Neural progenitor cell (in vitro differentiated cells): ENCODE data around the gene TMBIM4. TPM values are rescaled to one million over a fixed set of nuclear protein-coding genes. Genes with fewer than 3 reads are reported as not detected.

ENCODE experiments used
- DNase-seq: peaks from one replicate; pipeline ENCODE4 v3.0.0-alpha.2; 2016; ENCODE audit warnings: low spot score
- H2AFZ ChIP-seq: fragments of 200-600 bp; sonication (generic); replicated peaks from 2 replicates; pipeline ENCODE4 v1.6.1; 2016; ENCODE audit warnings: antibody characterized with exemption
- H3F3A ChIP-seq: fragments of 200-600 bp; sonication (generic); 2 replicates; pipeline ENCODE4 v1.6.1; 2016; ENCODE audit warnings: antibody characterized with exemption, low read depth
- H3K27ac ChIP-seq: fragments of 200-600 bp; sonication (generic); 2 replicates; pipeline ENCODE4 v1.5.1; 2016; ENCODE audit warnings: mild to moderate bottlenecking
- H3K27me3 ChIP-seq: fragments of 200-600 bp; sonication (generic); 2 replicates; pipeline ENCODE4 v1.6.1; 2016; ENCODE audit warnings: mild to moderate bottlenecking, moderate library complexity
- H3K36me3 ChIP-seq: fragments of 200-600 bp; sonication (generic); 2 replicates; pipeline ENCODE4 v1.5.1; 2016
- H3K4me1 ChIP-seq: fragments of 200-600 bp; sonication (generic); 2 replicates; pipeline ENCODE4 v1.6.1; 2016; ENCODE audit warnings: mixed run types
- H3K4me2 ChIP-seq: fragments of 200-600 bp; sonication (generic); 2 replicates; pipeline ENCODE4 v1.6.1; 2016
- H3K4me3 ChIP-seq: fragments of 200-600 bp; sonication (generic); 2 replicates; pipeline ENCODE4 v1.5.1; 2016
- H3K79me2 ChIP-seq: fragments of 200-600 bp; sonication (generic); 2 replicates; pipeline ENCODE4 v1.6.1; 2016; ENCODE audit warnings: low read depth
- H3K9ac ChIP-seq: fragments of 200-600 bp; sonication (generic); 2 replicates; pipeline ENCODE4 v1.6.1; 2016
- H3K9me3 ChIP-seq: fragments of 200-600 bp; sonication (generic); 2 replicates; pipeline ENCODE4 v1.5.1; 2016; ENCODE audit warnings: low read depth
- H4K20me1 ChIP-seq: fragments of 200-600 bp; sonication (generic); 2 replicates; pipeline ENCODE4 v1.6.1; 2016; ENCODE audit warnings: low read depth
- H3K27ac Mint-ChIP-seq: 3 replicates; pipeline ENCODE4 v1.8.0; 2021; ENCODE audit warnings: mixed read lengths
- H3K27me3 Mint-ChIP-seq: 2 replicates; pipeline ENCODE4 v1.8.0; 2022; ENCODE audit warnings: low read depth, mild to moderate bottlenecking, inconsistent platforms, moderate library complexity, mixed read lengths; ENCODE audit not compliant: insufficient read depth
- H3K36me3 Mint-ChIP-seq: 3 replicates; pipeline ENCODE4 v1.8.0; 2021; ENCODE audit warnings: mixed read lengths
- H3K4me1 Mint-ChIP-seq: 3 replicates; pipeline ENCODE4 v1.8.0; 2021; ENCODE audit warnings: mixed read lengths
- H3K4me3 Mint-ChIP-seq: 3 replicates; pipeline ENCODE4 v1.8.0; 2021; ENCODE audit warnings: mild to moderate bottlenecking, moderate library complexity, mixed read lengths
- H3K9me3 Mint-ChIP-seq: 3 replicates; pipeline ENCODE4 v1.8.0; 2020; ENCODE audit warnings: mixed read lengths
- EZH2 ChIP-seq: fragments of 200-600 bp; sonication (generic); IDR thresholded peaks from 2 replicates; pipeline ENCODE4 v1.6.1; 2017; ENCODE audit warnings: antibody characterized with exemption, mild to moderate bottlenecking, moderate library complexity
- EZH2phosphoT487 ChIP-seq: fragments of 200-600 bp; sonication (generic); IDR thresholded peaks from 2 replicates; pipeline ENCODE4 v1.6.1; 2017; ENCODE audit warnings: antibody characterized with exemption
- total RNA-seq: library from RNA; depleted of rRNA; stranded (reverse); fragments of >200 nt; gene quantifications from 2 replicates; pipeline ENCODE4 v1.2.3, GENCODE V29; 2015; ENCODE audit warnings: low replicate concordance
- TF ChIP-seq, protein P1 (sequence below): fragments of 200-600 bp; sonication (generic); IDR thresholded peaks from 2 replicates; pipeline ENCODE4 v1.5.1; 2017; ENCODE audit warnings: antibody characterized with exemption, mild to moderate bottlenecking

The TMBIM4 gene
- total RNA-seq, 1 donor from 2014 or later, result 63.7 TPM

DNA sequence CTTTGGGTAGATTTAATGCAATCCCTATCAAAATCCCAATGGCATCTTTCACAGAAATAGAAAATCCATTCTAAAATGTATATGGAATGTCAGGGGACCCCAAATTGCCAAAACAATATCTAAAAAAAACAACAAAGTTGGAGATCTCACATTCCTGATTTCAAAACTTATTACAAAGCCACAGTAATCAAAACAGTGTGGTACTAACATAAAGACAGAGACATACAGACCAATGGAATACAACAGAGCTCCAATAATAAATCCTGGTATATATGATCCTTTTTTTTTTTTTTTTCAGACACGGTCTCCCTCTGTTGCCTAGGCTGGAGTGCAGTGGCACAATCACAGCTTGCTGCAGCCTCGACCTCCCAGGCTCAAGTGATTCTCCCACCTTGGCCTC, 4.7 kb downstream of the TMBIM4 start:
- peaks cover 17% of the 10 kb centered on the region for H3F3A ChIP-seq
- H3K9ac ChIP-seq, result no peak overlapping the region
- no peak for DNase-seq
- H3K4me3 ChIP-seq, result no peak overlapping the region
- H3K27me3 Mint-ChIP-seq, result peaks cover 2% of the 10 kb centered on the region
- H3K4me1 Mint-ChIP-seq, result peaks cover 6% of the 10 kb centered on the region
- no peak for TF ChIP-seq EZH2
- TF ChIP-seq, protein P1, sequence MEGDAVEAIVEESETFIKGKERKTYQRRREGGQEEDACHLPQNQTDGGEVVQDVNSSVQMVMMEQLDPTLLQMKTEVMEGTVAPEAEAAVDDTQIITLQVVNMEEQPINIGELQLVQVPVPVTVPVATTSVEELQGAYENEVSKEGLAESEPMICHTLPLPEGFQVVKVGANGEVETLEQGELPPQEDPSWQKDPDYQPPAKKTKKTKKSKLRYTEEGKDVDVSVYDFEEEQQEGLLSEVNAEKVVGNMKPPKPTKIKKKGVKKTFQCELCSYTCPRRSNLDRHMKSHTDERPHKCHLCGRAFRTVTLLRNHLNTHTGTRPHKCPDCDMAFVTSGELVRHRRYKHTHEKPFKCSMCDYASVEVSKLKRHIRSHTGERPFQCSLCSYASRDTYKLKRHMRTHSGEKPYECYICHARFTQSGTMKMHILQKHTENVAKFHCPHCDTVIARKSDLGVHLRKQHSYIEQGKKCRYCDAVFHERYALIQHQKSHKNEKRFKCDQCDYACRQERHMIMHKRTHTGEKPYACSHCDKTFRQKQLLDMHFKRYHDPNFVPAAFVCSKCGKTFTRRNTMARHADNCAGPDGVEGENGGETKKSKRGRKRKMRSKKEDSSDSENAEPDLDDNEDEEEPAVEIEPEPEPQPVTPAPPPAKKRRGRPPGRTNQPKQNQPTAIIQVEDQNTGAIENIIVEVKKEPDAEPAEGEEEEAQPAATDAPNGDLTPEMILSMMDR, result no peak
- no peak for TF ChIP-seq EZH2phosphoT487
- no peak overlapping the region for H3K4me2 ChIP-seq
- peaks cover 8% of the 10 kb centered on the region for H3K4me1 ChIP-seq
- H2AFZ ChIP-seq, result no peak overlapping the region
- peaks cover 3% of the 10 kb centered on the region for H3K36me3 ChIP-seq
- H3K4me3 Mint-ChIP-seq, result no peak overlapping the region
- peaks cover 72% of the 10 kb centered on the region for H3K79me2 ChIP-seq
- no peak overlapping the region for H3K27ac ChIP-seq
- no peaks in the 10 kb centered on the region for H3K9me3 ChIP-seq
- peaks cover 28% of the 10 kb centered on the region for H3K9me3 Mint-ChIP-seq
- H3K36me3 Mint-ChIP-seq, result peaks cover 30% of the 10 kb centered on the region
- no peak overlapping the region for H3K27ac Mint-ChIP-seq
- H4K20me1 ChIP-seq, result no peaks in the 10 kb centered on the region
- H3K27me3 ChIP-seq, result no peaks in the 10 kb centered on the region

DNA sequence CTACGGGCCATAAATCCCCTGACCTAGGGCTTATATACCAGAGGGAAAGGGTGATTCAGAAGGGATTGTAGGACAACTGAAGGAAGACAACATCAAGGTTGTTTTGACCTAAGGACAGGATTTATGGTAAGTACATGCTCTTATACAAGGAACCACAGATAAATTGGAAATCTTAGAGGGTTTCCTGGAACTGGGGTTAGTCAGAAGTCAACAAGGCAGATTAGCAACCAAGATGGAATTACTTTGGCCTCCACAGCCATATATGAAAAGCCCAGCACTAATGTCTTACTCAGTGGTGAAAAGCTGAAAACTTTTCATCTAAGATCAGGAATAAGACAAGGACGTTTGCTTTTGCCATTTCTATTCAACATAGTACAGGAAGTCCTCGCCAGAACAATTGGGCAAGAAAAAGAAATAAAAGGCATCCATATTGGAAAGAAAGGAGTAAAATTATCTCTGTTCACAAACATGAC, 5.4 kb downstream of the TMBIM4 start:
- H3K27ac ChIP-seq, result no peak overlapping the region
- peaks cover 37% of the 10 kb centered on the region for H3K36me3 Mint-ChIP-seq
- H3K4me3 Mint-ChIP-seq, result no peak overlapping the region
- no peak overlapping the region for H3K9ac ChIP-seq
- no peak overlapping the region for H3K4me3 ChIP-seq
- H4K20me1 ChIP-seq, result no peaks in the 10 kb centered on the region
- H3K27ac Mint-ChIP-seq, result no peak overlapping the region
- H3K79me2 ChIP-seq, result peaks cover 72% of the 10 kb centered on the region
- no peak overlapping the region for H2AFZ ChIP-seq
- H3K27me3 ChIP-seq, result no peaks in the 10 kb centered on the region
- no peak for DNase-seq
- peaks cover 2% of the 10 kb centered on the region for H3K27me3 Mint-ChIP-seq
- H3K4me1 ChIP-seq, result peaks cover 8% of the 10 kb centered on the region
- H3K36me3 ChIP-seq, result peaks cover 3% of the 10 kb centered on the region
- TF ChIP-seq EZH2phosphoT487 (no peak), EZH2 (no peak)
- TF ChIP-seq, protein P1, result no peak
- peaks cover 9% of the 10 kb centered on the region for H3F3A ChIP-seq
- H3K4me2 ChIP-seq, result no peak overlapping the region
- H3K4me1 Mint-ChIP-seq, result peaks cover 6% of the 10 kb centered on the region
- no peaks in the 10 kb centered on the region for H3K9me3 ChIP-seq
- peaks cover 28% of the 10 kb centered on the region for H3K9me3 Mint-ChIP-seq

DNA sequence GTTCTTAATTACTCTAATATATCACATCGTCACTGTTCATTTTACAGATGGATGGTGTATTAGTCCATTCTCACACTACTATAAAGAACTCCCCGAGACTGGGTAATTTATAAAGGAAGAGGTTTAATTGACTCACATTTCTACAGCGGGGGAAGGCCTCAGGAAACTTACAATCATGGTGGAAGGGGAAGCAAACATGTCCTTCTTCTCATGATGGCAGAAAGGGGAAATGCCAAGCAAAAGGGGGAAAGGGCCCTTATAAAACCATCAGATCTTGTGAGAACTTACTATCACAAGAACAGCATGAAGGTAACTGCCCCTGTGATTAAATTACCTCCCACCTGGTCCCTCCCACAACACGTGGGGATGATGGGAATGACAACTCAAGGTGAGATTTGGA, 6.5 kb downstream of the TMBIM4 start:
- no peak for TF ChIP-seq EZH2
- H3K27me3 Mint-ChIP-seq, result peaks cover 2% of the 10 kb centered on the region

DNA sequence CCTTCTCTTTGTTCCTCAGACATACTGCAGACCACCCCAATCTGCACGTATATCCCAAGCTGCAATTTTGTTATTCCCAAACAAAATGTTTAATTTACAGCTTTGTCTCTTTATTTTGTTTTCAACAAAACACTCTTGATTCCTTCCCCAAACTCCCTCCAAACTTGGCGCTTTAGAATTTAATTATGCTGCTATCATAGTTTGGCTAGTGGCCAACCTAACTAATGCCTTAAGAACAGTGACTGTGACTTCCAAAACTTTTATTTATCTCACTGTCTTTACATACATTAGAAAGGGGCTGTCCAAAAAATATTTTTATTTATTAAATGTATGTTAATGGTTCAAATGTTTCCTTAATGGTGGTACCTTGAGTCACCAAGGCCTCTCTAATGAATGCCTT, 7.1 kb downstream of the TMBIM4 start:
- peaks cover 25% of the 10 kb centered on the region for H3K9me3 Mint-ChIP-seq
- TF ChIP-seq EZH2 (no peak), EZH2phosphoT487 (no peak)
- TF ChIP-seq, protein P1, result no peak
- no peak overlapping the region for H2AFZ ChIP-seq

More for the DNA sequence above, 6.5 kb downstream of the TMBIM4 start:
- Histone ChIP-seq H3K27me3 (no peaks in the 10 kb centered on the region), H3K79me2 (peaks cover 64% of the 10 kb centered on the region), H3K4me2 (no peak overlapping the region), H3K9ac (no peak overlapping the region), H3K4me1 (no peaks in the 10 kb centered on the region), H3K4me3 (no peak overlapping the region), H2AFZ (no peak overlapping the region), H3F3A (no peaks in the 10 kb centered on the region), H3K9me3 (no peaks in the 10 kb centered on the region), H3K27ac (no peak overlapping the region), H4K20me1 (no peaks in the 10 kb centered on the region), H3K36me3 (peaks cover 3% of the 10 kb centered on the region)
- H3K4me3 Mint-ChIP-seq, result no peak overlapping the region
- no peak for DNase-seq
- H3K4me1 Mint-ChIP-seq, result no peaks in the 10 kb centered on the region
- peaks cover 37% of the 10 kb centered on the region for H3K36me3 Mint-ChIP-seq
- H3K27ac Mint-ChIP-seq, result no peak overlapping the region
- H3K9me3 Mint-ChIP-seq, result peaks cover 25% of the 10 kb centered on the region

More for the DNA sequence above, 7.1 kb downstream of the TMBIM4 start:
- Mint-ChIP-seq H3K27me3 (peaks cover 2% of the 10 kb centered on the region), H3K36me3 (peaks cover 36% of the 10 kb centered on the region), H3K27ac (no peak overlapping the region), H3K4me3 (no peak overlapping the region), H3K4me1 (no peaks in the 10 kb centered on the region)
- no peaks in the 10 kb centered on the region for H3K27me3 ChIP-seq
- H4K20me1 ChIP-seq, result no peaks in the 10 kb centered on the region
- no peak overlapping the region for H3K27ac ChIP-seq
- no peak overlapping the region for H3K4me3 ChIP-seq
- no peaks in the 10 kb centered on the region for H3K4me1 ChIP-seq
- no peaks in the 10 kb centered on the region for H3F3A ChIP-seq
- H3K36me3 ChIP-seq, result peaks cover 3% of the 10 kb centered on the region
- DNase-seq, result no peak
- H3K4me2 ChIP-seq, result no peak overlapping the region
- peaks cover 58% of the 10 kb centered on the region for H3K79me2 ChIP-seq
- no peaks in the 10 kb centered on the region for H3K9me3 ChIP-seq
- H3K9ac ChIP-seq, result no peak overlapping the region
